ENCODE measurements around the gene ITFG1. TPM values are rescaled to one million over a fixed set of nuclear protein-coding genes. Genes with fewer than 3 reads are reported as not detected.

The ITFG1 gene
- total and polyA plus RNA-seq, 2 of the 8 experiments (the other 6 are each of a cell fraction or from before 2014, with no cell fraction given) = 13.8 to 22.2 TPM

DNA sequence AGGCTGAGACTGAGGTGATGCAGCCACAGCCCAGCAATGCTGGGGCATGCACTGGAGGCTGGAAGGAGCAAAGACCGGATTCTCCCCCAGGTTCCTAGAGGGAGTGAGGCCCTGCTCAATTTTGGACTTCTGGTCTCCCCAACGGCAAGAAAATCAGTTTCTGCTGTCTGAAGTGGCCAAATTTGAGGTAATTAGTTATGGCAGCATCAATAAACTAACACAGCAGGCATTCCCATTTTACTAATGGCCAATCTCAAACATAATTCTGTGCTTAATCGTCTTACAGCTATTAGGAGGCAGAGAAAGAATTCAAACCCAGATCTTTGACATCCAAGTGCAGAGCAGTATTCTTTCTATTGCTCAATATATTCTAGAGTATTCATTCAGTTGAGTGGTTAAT lies 333.3 kb downstream of the ITFG1 start:
- Histone ChIP-seq H3K14ac (ENCODE audit: insufficient read length) (no peak overlapping the region), H3K27me3 (replicated peaks in 1 of 4; ENCODE audit: control insufficient read depth in 3 of 4, extremely low read depth in 1 of 4, insufficient read depth in 3 of 4, low read length in 3 of 4) (no peaks in the 10 kb centered on the region), H3K4me2 (ENCODE audit: insufficient read depth in 1 of 2, low read depth in 2 of 2, low read length in 2 of 2) (no peak overlapping the region), H3K36me3 (ENCODE audit: control insufficient read depth in 2 of 4, insufficient read depth in 4 of 4, low read length in 3 of 4) (no peaks in the 10 kb centered on the region), H3K4me1 (replicated peaks in 1 of 4; ENCODE audit: control insufficient read depth in 3 of 4, insufficient read depth in 4 of 4, low read length in 3 of 4) (peaks cover 0 to 3% (median 0%) of the 10 kb centered on the region in 4 experiments; a peak in 3 of 7 replicates), H3K18ac (ENCODE audit: extremely low read depth, low read length) (no peak overlapping the region), H2BK12ac (ENCODE audit: low read depth, low read length) (no peak overlapping the region), H3K56ac (replicated peaks; ENCODE audit: insufficient read length, low read depth, low read length) (no peak overlapping the region), H2BK120ac (replicated peaks; ENCODE audit: low read depth, low read length) (no peak overlapping the region), H3K4me3 (ENCODE audit: extremely low read depth in 1 of 4, insufficient read depth in 2 of 4, low read depth in 3 of 4, low read length in 4 of 4) (no peak overlapping the region), H3K27ac (ENCODE audit: low read depth, low read length) (no peak overlapping the region), H4K20me1 (replicated peaks in 1 of 2; ENCODE audit: control insufficient read depth in 1 of 2, insufficient read depth in 2 of 2, low read length in 2 of 2) (peaks cover 0 to under 1% of the 10 kb centered on the region in 2 experiments), H2BK5ac (ENCODE audit: low read depth, low read length) (no peak overlapping the region), H3K9ac (replicated peaks in 1 of 4; ENCODE audit: extremely low read depth in 1 of 4, low read depth in 3 of 4, low read length in 3 of 4) (no peak overlapping the region), H4K8ac (ENCODE audit: extremely low read depth, insufficient read depth, low read length) (no peak overlapping the region), H3K79me2 (ENCODE audit: control insufficient read depth in 1 of 2, insufficient read depth in 2 of 2, low read length in 2 of 2) (no peaks in the 10 kb centered on the region; a peak in 1 of 4 replicates), H4K91ac (replicated peaks; ENCODE audit: insufficient read length, low read length) (no peak overlapping the region), H3K23ac (ENCODE audit: insufficient read length) (no peak overlapping the region), H3K79me1 (ENCODE audit: low read depth, low read length) (no peaks in the 10 kb centered on the region), H2BK15ac (ENCODE audit: low read length) (no peak overlapping the region), H2AK5ac (ENCODE audit: low read depth, low read length) (no peak overlapping the region), H3K23me2 (ENCODE audit: low read depth, low read length) (no peaks in the 10 kb centered on the region), H3K9me3 (ENCODE audit: insufficient read depth in 2 of 2, low read depth in 1 of 2, low read length in 1 of 2) (no peaks in the 10 kb centered on the region), H2AFZ (ENCODE audit: low read length) (no peak overlapping the region), H4K5ac (ENCODE audit: insufficient read length, low read depth, low read length) (no peak overlapping the region), H2BK20ac (ENCODE audit: low read length) (no peak overlapping the region), H3K4ac (replicated peaks; ENCODE audit: insufficient read length, low read depth, low read length) (no peak overlapping the region)
- WGBS, 2 experiments (ENCODE audit: extremely low coverage in 1 of 2, insufficient coverage in 1 of 2, insufficient read length in 1 of 2, insufficient replicate concordance in 2 of 2, low coverage in 1 of 2, low lambda C conversion rate in 2 of 2, missing lambda C conversion rate in 1 of 2) = 90% methylated on average over 3 of the region's 3 CpGs; no CpG with 5 or more reads in 1 of the 2 experiments
- DNase-seq (ENCODE audit: low read depth in 1 of 2, low spot score in 2 of 2) = no peak
- no peak for FAIRE-seq
- TF ChIP-seq ASH2L (IDR thresholded peaks at IDR 0.05; ENCODE audit: low read length) = no peak
- TF ChIP-seq NANOG (IDR thresholded peaks at IDR 0.05; ENCODE audit: insufficient read depth, low read depth, low read length, poor library complexity, severe bottlenecking) = no peak
- no peak for TF ChIP-seq KDM5A (IDR thresholded peaks at IDR 0.05; ENCODE audit: low read length)
- TF ChIP-seq, protein P1, sequence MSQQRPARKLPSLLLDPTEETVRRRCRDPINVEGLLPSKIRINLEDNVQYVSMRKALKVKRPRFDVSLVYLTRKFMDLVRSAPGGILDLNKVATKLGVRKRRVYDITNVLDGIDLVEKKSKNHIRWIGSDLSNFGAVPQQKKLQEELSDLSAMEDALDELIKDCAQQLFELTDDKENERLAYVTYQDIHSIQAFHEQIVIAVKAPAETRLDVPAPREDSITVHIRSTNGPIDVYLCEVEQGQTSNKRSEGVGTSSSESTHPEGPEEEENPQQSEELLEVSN (IDR thresholded peaks at IDR 0.05) = no peak
- TF ChIP-seq SP2 (IDR thresholded peaks at IDR 0.05; ENCODE audit: low read length) = no peak
- CTCF ChIA-PET (ENCODE audit: partially characterized antibody) = interaction anchor here (1.2 kb wide), 1 partner anchor 89 kb away, joined by 3 read pairs; no protein-coding TSS in a partner anchor
- POLR2A ChIA-PET (ENCODE audit: partially characterized antibody) = no interaction called here

All from H1 (cell line).